Sigmoid colon (tissue), 7 donors: Measurements from ENCODE around the gene SPEN. TPM values are rescaled to one million over a fixed set of nuclear protein-coding genes. Genes with fewer than 3 reads are reported as not detected.
A peak's percentile ranks its signal among the peaks of the same experiment; 100 is the strongest.
"Not testable (repeated sequence)": the region's sequence is repeated elsewhere in the genome, so short reads cannot be mapped to it uniquely, and the experiment has no call there.

Source experiments
- DNase-seq: peaks from one replicate; pipeline ENCODE4 v3.0.0-alpha.2; 2019
- H3K27ac ChIP-seq, 4 donors: fragments of 200-600 bp; sonication (generic); one replicate each; pipeline ENCODE4 v1.5.1; 2016 to 2019; ENCODE audit warnings: mild to moderate bottlenecking in 1 of 4
- H3K27me3 ChIP-seq, 3 donors: fragments of 200-600 bp; sonication (generic); one replicate each; pipeline ENCODE4 v1.5.1; 2019; ENCODE audit warnings: mild to moderate bottlenecking in 1 of 3
- H3K36me3 ChIP-seq, 4 donors: fragments of 200-600 bp; sonication (generic); one replicate each; pipeline ENCODE4 v1.5.1; 2016 to 2019
- H3K4me1 ChIP-seq, 4 donors: fragments of 200-600 bp; sonication (generic); one replicate each; pipeline ENCODE4 v1.5.1; 2017 to 2019
- H3K4me3 ChIP-seq, 4 donors: fragments of 200-600 bp; sonication (generic); one replicate each; pipeline ENCODE4 v1.5.1; 2017 to 2019; ENCODE audit warnings: mild to moderate bottlenecking in 2 of 4, moderate library complexity in 1 of 4
- H3K9me3 ChIP-seq, 4 donors: fragments of 200-600 bp in 3 of 4; sonication (generic) in 3 of 4; one replicate each; pipeline versions ENCODE4 v1.5.1 to v1.6.1; 2013 to 2019
- EP300 ChIP-seq, 4 donors: sonication (generic); formaldehyde crosslinking; IDR thresholded peaks; one replicate each; pipeline ENCODE4 v1.6.1; 2017; ENCODE audit warnings: antibody characterized with exemption in 4 of 4
- POLR2A ChIP-seq, 2 donors: fragments of 450-650 bp; IDR thresholded peaks; one replicate each; pipeline ENCODE4 v1.6.1; 2016; ENCODE audit warnings: antibody characterized with exemption in 2 of 2, mild to moderate bottlenecking in 2 of 2, moderate library complexity in 2 of 2
- POLR2AphosphoS5 ChIP-seq, 4 donors: sonication (generic); formaldehyde crosslinking; IDR thresholded peaks; one replicate each; pipeline ENCODE4 v1.6.1; 2017; ENCODE audit warnings: antibody characterized with exemption in 4 of 4
- WGBS, 2 donors: extraction: QIAGEN DNeasy Blood & Tissue Kit; methylation state at CpG; one replicate each; pipeline ENCODE4 v1.1.7; 2013; 5-methylcytosine and 5-hydroxymethylcytosine counted together
- intact Hi-C: fragments of 100-400 bp; cut with DNase I; formaldehyde crosslinking; loops from one replicate; pipeline ENCODE4 v1.15.1; 2023
- polyA plus RNA-seq, 3 donors: library from polyadenylated mRNA; stranded (reverse); fragments of 200-250 nt; gene quantifications; one replicate each; pipeline ENCODE4 v1.2.3, GENCODE V29; 2013
- total RNA-seq, 4 donors: library from RNA; depleted of rRNA; stranded (reverse); fragments of >200 nt; gene quantifications; one replicate each; pipeline ENCODE4 v1.1.0, GENCODE V29; 2016
- TF ChIP-seq, protein P1 (sequence below), 4 experiments: fragments of 450-650 bp in 3 of 4; fragments of 200-600 bp in 1 of 4; IDR thresholded peaks; one replicate each; pipeline ENCODE4 v1.5.1; 2016 to 2019; ENCODE audit warnings: antibody characterized with exemption in 4 of 4, mild to moderate bottlenecking in 3 of 4, moderate library complexity in 2 of 4
- donor health status: healthy with polysubstance abuse.
- donor health status: Bipolar disorder and iron deficiency.
- donor health status: healthy.

SPEN gene
- total and polyA plus RNA-seq, 7 donors = 7.4 to 38.5 (median 20.7) TPM

DNA sequence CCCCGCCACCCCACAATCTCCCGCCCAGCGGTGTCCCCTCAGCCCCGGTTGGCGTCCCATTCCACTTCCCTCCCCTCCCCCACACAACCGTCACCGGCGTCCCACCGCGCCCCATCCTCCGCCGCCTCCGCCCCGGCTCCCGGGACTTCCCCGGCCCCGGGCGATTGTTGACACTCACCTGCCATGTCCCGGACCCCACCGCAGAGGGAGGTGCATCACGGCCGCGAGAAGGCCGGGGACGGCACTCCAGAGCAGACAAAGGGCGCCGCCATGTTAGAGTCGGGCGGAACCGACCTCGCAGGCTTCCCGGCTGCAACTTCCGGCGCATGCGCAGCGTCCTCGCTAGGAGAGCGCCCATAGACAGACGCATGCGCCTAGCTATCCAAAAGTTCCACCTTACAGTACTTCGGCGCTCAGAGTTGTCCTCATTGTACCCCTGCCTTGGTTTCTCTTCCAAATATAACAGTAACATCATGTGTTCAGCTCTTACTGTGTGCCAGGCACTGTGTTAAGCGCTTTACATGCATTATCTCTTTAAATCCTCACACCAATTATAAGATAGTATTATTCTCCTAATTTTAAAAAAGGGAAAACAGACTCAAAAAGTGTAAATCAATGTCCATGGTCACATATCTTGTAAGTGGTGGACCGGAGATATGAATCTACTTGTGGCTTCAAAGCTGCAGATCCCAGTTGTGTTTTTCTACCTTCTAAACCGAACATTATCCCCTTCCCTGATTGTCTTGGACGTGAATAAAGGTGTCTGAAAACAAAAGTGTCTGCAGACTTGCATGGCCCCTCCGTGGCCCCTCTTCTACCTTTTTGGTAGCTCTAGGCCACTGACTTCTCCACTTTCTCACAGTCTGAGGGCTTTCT lies 128.5 kb downstream of the SPEN start, which contains the start of gene ZBTB17:
ZBTB17 (minus strand) TSS at position 297 of the 876 bp plus-strand sequence. CDS start 27,606 bp downstream, outside the sequence.
- Histone ChIP-seq H3K4me1 (peaks cover 0 to 30% (median 16%) of the 10 kb centered on the region in 4 donors), H3K36me3 (peaks cover 0 to 15% (median 11%) of the 10 kb centered on the region in 4 donors), H3K27ac (peak within 1 kb of the TSS; percentile 77 to 85 (median 83)), H3K27me3 (no peaks in the 10 kb centered on the region), H3K4me3 (peak within 1 kb of the TSS; percentile 68 to 99 (median 84)), H3K9me3 (no peaks in the 10 kb centered on the region)
- peak; percentile 87 to 96 (median 92) for TF ChIP-seq POLR2AphosphoS5 (IDR thresholded peaks at IDR 0.05)
- peak; percentile 69 to 73 for TF ChIP-seq POLR2A (IDR thresholded peaks at IDR 0.05)
- TF ChIP-seq EP300 (IDR thresholded peaks at IDR 0.05) = no peak
- TF ChIP-seq, protein P1, sequence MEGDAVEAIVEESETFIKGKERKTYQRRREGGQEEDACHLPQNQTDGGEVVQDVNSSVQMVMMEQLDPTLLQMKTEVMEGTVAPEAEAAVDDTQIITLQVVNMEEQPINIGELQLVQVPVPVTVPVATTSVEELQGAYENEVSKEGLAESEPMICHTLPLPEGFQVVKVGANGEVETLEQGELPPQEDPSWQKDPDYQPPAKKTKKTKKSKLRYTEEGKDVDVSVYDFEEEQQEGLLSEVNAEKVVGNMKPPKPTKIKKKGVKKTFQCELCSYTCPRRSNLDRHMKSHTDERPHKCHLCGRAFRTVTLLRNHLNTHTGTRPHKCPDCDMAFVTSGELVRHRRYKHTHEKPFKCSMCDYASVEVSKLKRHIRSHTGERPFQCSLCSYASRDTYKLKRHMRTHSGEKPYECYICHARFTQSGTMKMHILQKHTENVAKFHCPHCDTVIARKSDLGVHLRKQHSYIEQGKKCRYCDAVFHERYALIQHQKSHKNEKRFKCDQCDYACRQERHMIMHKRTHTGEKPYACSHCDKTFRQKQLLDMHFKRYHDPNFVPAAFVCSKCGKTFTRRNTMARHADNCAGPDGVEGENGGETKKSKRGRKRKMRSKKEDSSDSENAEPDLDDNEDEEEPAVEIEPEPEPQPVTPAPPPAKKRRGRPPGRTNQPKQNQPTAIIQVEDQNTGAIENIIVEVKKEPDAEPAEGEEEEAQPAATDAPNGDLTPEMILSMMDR (IDR thresholded peaks at IDR 0.05) = no peak
- DNase-seq = peak; percentile 97
- intact Hi-C loops = no loop called here
- 7 to 8% methylated on average over 47 of the region's 47 CpGs for WGBS, 2 donors

DNA sequence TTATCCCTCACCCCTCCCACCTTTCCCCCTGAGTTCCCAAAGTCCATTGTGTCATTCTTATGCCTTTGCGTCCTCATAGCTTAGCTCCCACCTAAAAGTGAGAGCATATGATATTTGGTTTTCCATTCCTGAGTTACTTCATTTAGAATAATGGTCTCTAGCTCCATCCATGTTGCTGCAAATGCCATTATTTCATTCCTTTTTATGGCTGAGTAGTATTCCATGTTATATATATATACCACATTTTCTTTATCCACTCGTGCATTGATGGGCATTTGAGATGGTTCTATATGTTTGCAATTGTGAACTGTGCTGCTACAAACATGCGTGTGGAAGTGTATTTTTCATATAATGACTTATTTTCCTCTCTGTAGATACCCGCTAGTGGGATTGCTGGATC lies 130.4 kb downstream of the SPEN start:
- not testable (repeated sequence) for DNase-seq

DNA sequence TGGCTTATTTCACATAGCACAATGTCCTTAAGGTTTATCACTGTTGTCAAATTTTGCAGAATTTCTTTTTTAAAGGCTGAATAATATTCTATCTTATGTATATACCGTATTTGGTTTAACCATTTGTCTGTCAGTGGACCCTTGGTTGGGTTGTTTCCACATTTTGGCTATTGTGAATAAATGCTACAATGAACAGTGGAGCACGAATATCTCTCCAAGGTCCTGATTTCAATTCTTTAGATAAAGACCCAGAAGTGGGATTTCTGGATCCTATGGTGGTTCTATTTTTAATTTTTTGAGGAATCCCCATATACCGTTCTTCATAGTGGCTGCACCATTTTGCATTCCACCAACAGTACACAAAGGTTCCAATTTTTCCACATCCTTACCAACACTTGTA lies 134.2 kb downstream of the SPEN start:
- intact Hi-C loops = no loop called here
- no peaks in the 10 kb centered on the region for H3K27me3 ChIP-seq
- DNase-seq = no peak
- peaks cover 0 to under 1% (median 0%) of the 10 kb centered on the region in 4 donors for H3K4me1 ChIP-seq
- H3K4me3 ChIP-seq = no peak overlapping the region
- TF ChIP-seq, protein P1 (IDR thresholded peaks at IDR 0.05) = no peak
- no peak for TF ChIP-seq POLR2A (IDR thresholded peaks at IDR 0.05)
- no peak for TF ChIP-seq POLR2AphosphoS5 (IDR thresholded peaks at IDR 0.05)
- TF ChIP-seq EP300 (IDR thresholded peaks at IDR 0.05) = no peak
- WGBS, 2 donors = 85 to 94% methylated on average over 3 of the region's 3 CpGs
- H3K27ac ChIP-seq = no peak overlapping the region
- peaks cover 0 to 4% (median 0%) of the 10 kb centered on the region in 4 donors for H3K9me3 ChIP-seq
- no peaks in the 10 kb centered on the region for H3K36me3 ChIP-seq

More for the DNA sequence above, 130.4 kb downstream of the SPEN start:
- H3K27ac ChIP-seq, H3K27me3 ChIP-seq, H3K4me3 ChIP-seq, H3K9me3 ChIP-seq, intact Hi-C loops, H3K36me3 ChIP-seq: not testable (repeated sequence)
- 95 to 96% methylated on average over 4 of the region's 4 CpGs for WGBS, 2 donors
- peaks cover 0 to 30% (median 16%) of the 10 kb centered on the region in 4 donors for H3K4me1 ChIP-seq

DNA sequence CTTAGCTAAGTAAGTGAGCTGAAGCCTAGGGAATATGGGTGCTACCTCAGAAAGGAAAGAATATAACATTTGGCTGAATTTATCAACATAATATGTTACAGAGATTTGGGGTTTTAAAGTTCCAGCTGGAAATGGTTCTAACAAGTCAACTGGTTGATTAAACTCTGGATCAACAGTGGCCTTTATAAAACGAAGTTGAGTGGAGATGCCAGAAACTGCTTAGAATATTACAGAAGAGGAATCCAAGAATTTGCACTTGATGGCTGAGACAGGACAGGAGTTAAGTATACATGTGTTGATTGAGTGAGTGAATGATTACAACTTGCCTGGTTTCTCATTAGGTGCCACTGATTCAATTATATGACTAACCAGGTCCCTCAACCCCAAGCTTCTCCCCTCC lies 135.8 kb downstream of the SPEN start:
- Histone ChIP-seq H3K9me3 (peaks cover 0 to 4% (median 0%) of the 10 kb centered on the region in 4 donors), H3K4me1 (no peaks in the 10 kb centered on the region), H3K27me3 (no peaks in the 10 kb centered on the region), H3K4me3 (no peak overlapping the region), H3K27ac (no peak overlapping the region), H3K36me3 (no peaks in the 10 kb centered on the region)
- TF ChIP-seq, protein P1 (IDR thresholded peaks at IDR 0.05) = no peak
- TF ChIP-seq POLR2A (IDR thresholded peaks at IDR 0.05) (no peak), EP300 (IDR thresholded peaks at IDR 0.05) (no peak), POLR2AphosphoS5 (IDR thresholded peaks at IDR 0.05) (no peak)
- intact Hi-C loops = no loop called here
- WGBS, 2 donors = 47 to 52% methylated on average over 1 of the region's 1 CpG
- DNase-seq = no peak

DNA sequence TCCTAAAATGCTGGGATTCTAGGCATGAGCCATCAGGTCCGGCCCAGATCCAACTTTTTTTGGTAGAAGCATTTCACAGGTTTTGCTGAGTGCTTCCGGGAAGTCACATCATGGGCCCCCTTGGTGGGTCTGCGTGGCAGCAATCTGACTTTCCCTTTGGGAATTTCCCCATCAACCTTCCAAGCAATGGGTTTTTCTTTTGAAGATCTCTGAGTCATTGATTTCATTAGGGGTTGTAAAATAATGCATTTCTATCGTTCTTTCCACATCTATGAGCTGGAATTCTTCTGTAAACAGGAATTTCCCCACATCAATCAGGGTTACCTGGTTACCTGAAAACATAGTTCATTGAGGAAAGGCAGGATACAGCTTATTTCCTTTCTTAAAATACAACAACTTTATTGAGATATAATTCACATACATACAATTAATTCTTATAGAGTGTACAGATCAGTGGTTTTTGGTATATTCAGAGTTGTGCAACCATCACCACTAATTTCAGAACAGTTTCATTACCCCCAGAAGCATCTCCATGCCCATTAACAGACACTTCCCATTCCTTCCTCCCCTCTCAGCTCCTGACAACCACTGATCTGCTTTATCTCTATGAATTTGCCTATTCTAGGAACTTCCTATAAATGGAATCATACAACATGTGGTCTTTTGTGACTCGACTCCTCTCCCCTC lies 138.2 kb downstream of the SPEN start:
- no peak for DNase-seq
- Histone ChIP-seq H3K9me3 (peaks cover 0 to 4% (median 0%) of the 10 kb centered on the region in 4 donors), H3K27me3 (no peaks in the 10 kb centered on the region), H3K4me1 (no peaks in the 10 kb centered on the region), H3K27ac (no peak overlapping the region), H3K4me3 (no peak overlapping the region), H3K36me3 (no peaks in the 10 kb centered on the region)
- WGBS, 2 donors = 54 to 59% methylated on average over 5 of the region's 5 CpGs
- intact Hi-C loops = no loop called here
- no peak for TF ChIP-seq POLR2AphosphoS5 (IDR thresholded peaks at IDR 0.05)
- TF ChIP-seq, protein P1 (IDR thresholded peaks at IDR 0.05) = no peak
- no peak for TF ChIP-seq POLR2A (IDR thresholded peaks at IDR 0.05)
- TF ChIP-seq EP300 (IDR thresholded peaks at IDR 0.05) = no peak
